SK-N-SH (cell line): ENCODE data around the gene SMYD3. TPM values are rescaled to one million over a fixed set of nuclear protein-coding genes. Genes with fewer than 3 reads are reported as not detected.

Source experiments
- CTCF ChIA-PET: fragments of 300-600, 350-600 bp; formaldehyde crosslinking; extraction: SDS; loops from one replicate; lab custom pipeline; 2021; lab: Yijun Ruan, JAX
- POLR2A ChIA-PET: fragments of 350-600 bp; sonication (Branson Sonifier 250); formaldehyde crosslinking; extraction: SDS; loops from one replicate; lab custom pipeline; 2020; ENCODE audit warnings: antibody characterized with exemption, inconsistent platforms; lab: Yijun Ruan, JAX
- DNase-seq: peaks from one replicate; pipeline ENCODE4 v3.0.0; 2012
- H2AFZ ChIP-seq: fragments of 200-600 bp; sonication (generic); 2 replicates; pipeline ENCODE4 v1.8.1; 2016; ENCODE audit warnings: antibody characterized with exemption, mild to moderate bottlenecking, low read depth
- H3F3A ChIP-seq: fragments of 200-600 bp; sonication (generic); replicated peaks from 2 replicates; pipeline ENCODE3; 2016; ENCODE audit warnings: antibody characterized with exemption, mild to moderate bottlenecking; ENCODE audit not compliant: insufficient read depth
- H3K27ac ChIP-seq, 2 experiments: fragments of 200-500 bp in 1 of 2; fragments of 200-600 bp in 1 of 2; sonication (Bioruptor generic) in 1 of 2; sonication (generic), shearing (Covaris generic) in 1 of 2; 2 replicates each; pipeline versions ENCODE4 v1.5.1 to v1.6.1; 2014 to 2016; ENCODE audit warnings: low read depth in 2 of 2, inconsistent platforms in 1 of 2, low read length in 1 of 2, mild to moderate bottlenecking in 1 of 2, mixed read lengths in 1 of 2
- H3K27me3 ChIP-seq: fragments of 200-600 bp; sonication (generic), shearing (Covaris generic); 2 replicates; pipeline ENCODE4 v1.6.1; 2016; ENCODE audit warnings: mixed run types; ENCODE audit not compliant: insufficient read depth
- H3K36me3 ChIP-seq, 2 experiments: fragments of 200-500 bp in 1 of 2; fragments of 200-600 bp in 1 of 2; sonication (Bioruptor generic) in 1 of 2; sonication (generic) in 1 of 2; replicated peaks in 1 of 2; 2 replicates each; pipeline versions ENCODE3 to v1.5.1; 2014 to 2016; ENCODE audit warnings: low read length in 1 of 2, mild to moderate bottlenecking in 1 of 2; ENCODE audit not compliant: insufficient read depth in 2 of 2, control insufficient read depth in 1 of 2
- H3K4me1 ChIP-seq, 2 experiments: fragments of 200-500 bp in 1 of 2; fragments of 200-600 bp in 1 of 2; sonication (Bioruptor generic) in 1 of 2; sonication (generic), shearing (Covaris generic) in 1 of 2; 2 replicates each; pipeline versions ENCODE4 v1.5.1 to v1.6.1; 2014 to 2016; ENCODE audit warnings: low read depth in 1 of 2, low read length in 1 of 2, mixed run types in 1 of 2; ENCODE audit not compliant: insufficient read depth in 2 of 2, control insufficient read depth in 1 of 2
- H3K4me2 ChIP-seq: fragments of 200-600 bp; sonication (generic), shearing (Covaris generic); 2 replicates; pipeline ENCODE4 v1.6.1; 2017; ENCODE audit warnings: mixed run types
- H3K4me3 ChIP-seq, 2 experiments: fragments of 200-500 bp in 1 of 2; fragments of 200-600 bp in 1 of 2; sonication (Bioruptor generic) in 1 of 2; sonication (generic), shearing (Covaris generic) in 1 of 2; 2 replicates each; pipeline versions ENCODE4 v1.5.1 to v1.8.1; 2014 to 2016; ENCODE audit warnings: low read depth in 2 of 2, inconsistent platforms in 1 of 2, low read length in 1 of 2, mild to moderate bottlenecking in 1 of 2, mixed read lengths in 1 of 2, moderate library complexity in 1 of 2
- H3K79me2 ChIP-seq: fragments of 200-600 bp; sonication (generic); 2 replicates; pipeline ENCODE4 v1.8.1; 2017; ENCODE audit warnings: mild to moderate bottlenecking; ENCODE audit not compliant: insufficient read depth
- H3K9ac ChIP-seq: fragments of 200-600 bp; sonication (generic); 2 replicates; pipeline ENCODE4 v1.6.1; 2017; ENCODE audit warnings: mixed run types
- H3K9me2 ChIP-seq: fragments of 200-600 bp; sonication (generic); 2 replicates; pipeline ENCODE4 v1.6.1; 2017; ENCODE audit warnings: mixed run types
- H3K9me3 ChIP-seq: fragments of 200-600 bp; sonication (generic); 2 replicates; pipeline ENCODE4 v1.6.1; 2017; ENCODE audit warnings: mixed run types, mild to moderate bottlenecking, moderate library complexity
- H4K20me1 ChIP-seq: fragments of 200-600 bp; sonication (generic); 2 replicates; pipeline ENCODE4 v1.6.1; 2017; ENCODE audit warnings: mild to moderate bottlenecking, mixed run types; ENCODE audit not compliant: insufficient read depth
- CTCF ChIP-seq: fragments of 200-600 bp; sonication (generic); IDR thresholded peaks from 2 replicates; pipeline ENCODE4 v1.6.1; 2017; ENCODE audit warnings: antibody characterized with exemption, mild to moderate bottlenecking, moderate library complexity
- EP300 ChIP-seq, 2 experiments: IDR thresholded peaks; 2 replicates each; pipeline versions ENCODE4 v1.4.0 to v1.6.1; 2012; ENCODE audit warnings: borderline replicate concordance in 1 of 2, low read depth in 1 of 2, low read length in 1 of 2
- EZH2phosphoT487 ChIP-seq: fragments of 200-600 bp; sonication (generic); IDR thresholded peaks from 2 replicates; pipeline ENCODE4 v1.6.1; 2017; ENCODE audit warnings: low read depth, mixed run types, mild to moderate bottlenecking, antibody characterized with exemption, moderate library complexity, borderline replicate concordance
- FOSL2 ChIP-seq: IDR thresholded peaks from 2 replicates; pipeline ENCODE4 v1.4.0; 2012; ENCODE audit warnings: low read depth, mild to moderate bottlenecking, moderate library complexity, borderline replicate concordance
- FOXM1 ChIP-seq: IDR thresholded peaks from 2 replicates; pipeline ENCODE4 v1.4.0; 2012; ENCODE audit warnings: low read depth, mild to moderate bottlenecking
- JUND ChIP-seq: IDR thresholded peaks from 2 replicates; pipeline ENCODE4 v1.4.0; 2012
- NFIC ChIP-seq: IDR thresholded peaks from 2 replicates; pipeline ENCODE4 v1.4.0; 2012; ENCODE audit warnings: borderline replicate concordance
- NRF1 ChIP-seq: IDR thresholded peaks from 2 replicates; pipeline ENCODE4 v1.6.1; 2012; ENCODE audit warnings: low read depth, mild to moderate bottlenecking, low read length
- PBX3 ChIP-seq: IDR thresholded peaks from 2 replicates; pipeline ENCODE4; 2012
- POLR2AphosphoS5 ChIP-seq: IDR thresholded peaks from 2 replicates; pipeline ENCODE4 v1.6.1; 2012; ENCODE audit warnings: low read depth, low read length
- RAD21 ChIP-seq: IDR thresholded peaks from 2 replicates; pipeline ENCODE4 v1.6.1; 2012; ENCODE audit warnings: mild to moderate bottlenecking, low read length
- REST ChIP-seq: IDR thresholded peaks from 2 replicates; pipeline ENCODE4 v1.6.1; 2012; ENCODE audit warnings: mild to moderate bottlenecking, low read depth, low read length, moderate library complexity
- RXRA ChIP-seq: IDR thresholded peaks from 2 replicates; pipeline ENCODE4 v1.4.0; 2012; ENCODE audit warnings: low read depth, mild to moderate bottlenecking, borderline replicate concordance
- SMC3 ChIP-seq: IDR thresholded peaks from 2 replicates; pipeline ENCODE4 v1.6.1; 2012; ENCODE audit warnings: low read depth, low read length, improper control_type of control experiment
- YY1 ChIP-seq: IDR thresholded peaks from 2 replicates; pipeline ENCODE4 v1.4.0; 2012; ENCODE audit warnings: low read depth, mild to moderate bottlenecking
- ZBTB33 ChIP-seq: IDR thresholded peaks from 2 replicates; pipeline ENCODE4 v1.4.0; 2012; ENCODE audit warnings: low read depth, borderline replicate concordance
- WGBS: methylation state at CpG from one replicate; pipeline ENCODE4 v1.1.6; 2017; ENCODE audit warnings: low lambda C conversion rate; 5-methylcytosine and 5-hydroxymethylcytosine counted together
- polyA plus RNA-seq, 3 experiments: library from polyadenylated mRNA; depleted of rRNA; stranded (reverse); fragments of >200 nt; gene quantifications; 2 replicates each; pipeline ENCODE4 v1.2.3, GENCODE V29; 2012
- TF ChIP-seq, protein P1 (sequence below): IDR thresholded peaks from 2 replicates; pipeline ENCODE4 v1.4.0; 2012; ENCODE audit warnings: low read depth, borderline replicate concordance
- TF ChIP-seq, protein P2 (sequence below): fragments of 150-350 bp; IDR thresholded peaks from 2 replicates; pipeline ENCODE4 v1.6.1; 2016; ENCODE audit warnings: mild to moderate bottlenecking, low read depth, low read length
- TF ChIP-seq, protein P3 (sequence below): IDR thresholded peaks from 2 replicates; pipeline ENCODE4 v1.4.0; 2012; ENCODE audit warnings: low read depth

The SMYD3 gene
- polyA plus RNA-seq, 1 of the 3 experiments (the other 2 are of a cell fraction), result 31.4 TPM

DNA sequence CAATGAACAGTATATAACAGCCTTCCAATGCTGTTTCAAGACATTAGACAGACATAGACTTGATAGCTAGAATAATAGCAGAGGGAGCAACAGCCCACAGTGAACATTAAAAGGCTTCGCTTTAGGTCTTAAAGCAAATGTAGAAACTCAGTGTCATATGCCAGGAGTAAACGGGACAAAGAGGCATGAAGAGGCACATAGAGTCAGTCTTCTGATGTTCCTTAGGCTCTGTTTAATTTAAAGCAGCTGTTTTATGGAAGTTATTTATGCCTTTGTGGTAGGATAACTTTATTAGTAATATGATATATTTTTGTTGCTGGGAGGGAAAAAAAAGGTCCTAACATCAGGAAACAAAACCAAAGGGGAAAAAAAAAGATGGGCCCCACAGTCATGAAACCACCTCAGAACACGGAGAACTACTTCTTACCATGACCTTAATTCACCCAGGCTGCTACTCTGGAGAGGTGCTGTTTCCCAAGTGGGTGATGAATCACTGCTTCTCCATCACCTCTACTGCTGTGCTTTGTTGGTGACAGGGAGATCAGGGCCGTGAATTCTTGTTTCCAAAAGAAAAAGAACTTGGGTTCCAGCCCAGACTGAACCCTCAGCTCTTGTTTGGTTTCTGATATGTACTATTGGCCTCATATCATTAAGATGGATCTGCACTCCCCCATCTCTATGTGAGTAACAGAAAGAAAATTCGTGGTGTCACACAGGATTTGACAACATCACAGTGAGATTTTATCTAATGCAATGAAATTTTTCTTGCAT is 735.4 kb downstream of the SMYD3 start:
- CTCF ChIA-PET, result interaction anchor here (1.1 kb wide), 1 partner anchor 619 kb away, joined by 3 read pairs; no protein-coding TSS in a partner anchor
- H3K27me3 ChIP-seq, result no peaks in the 10 kb centered on the region
- H3K9me2 ChIP-seq, result no peaks in the 10 kb centered on the region
- H3F3A ChIP-seq, result peaks cover 35% of the 10 kb centered on the region
- no peak overlapping the region; a peak in 1 of 4 replicates for H3K4me3 ChIP-seq
- H3K4me1 ChIP-seq, result peaks cover 18 to 26% of the 10 kb centered on the region in 2 experiments; a peak in 3 of 4 replicates
- H3K9ac ChIP-seq, result peak overlapping the region; percentile 63
- H3K79me2 ChIP-seq, result no peaks in the 10 kb centered on the region
- POLR2A ChIA-PET, result no interaction called here
- H3K27ac ChIP-seq, result peak overlapping the region; percentile 97
- WGBS, result 14% methylated on average over 5 of the region's 5 CpGs
- H2AFZ ChIP-seq, result no peak overlapping the region
- H3K9me3 ChIP-seq, result no peaks in the 10 kb centered on the region
- peaks cover 0 to 2% of the 10 kb centered on the region in 2 experiments for H3K36me3 ChIP-seq
- peak; percentile 31 for DNase-seq
- H3K4me2 ChIP-seq, result peak overlapping the region; percentile 56
- no peaks in the 10 kb centered on the region for H4K20me1 ChIP-seq
- TF ChIP-seq REST (0 out of 2 replicates have a peak, but pooled peaks have one; percentile 31), RAD21 (no peak), NRF1 (no peak), PBX3 (peak; percentile 85; the same call in 1 of the 2 replicates), JUND (peak; percentile 92), NFIC (peak; percentile 87), CTCF (no peak), ZBTB33 (0 out of 2 replicates have a peak, but pooled peaks have one; percentile 64), YY1 (no peak), FOSL2 (peak; percentile 83), RXRA (peak; percentile 86), SMC3 (peak; percentile 3; the same call in 1 of the 2 replicates), EP300 (IDR thresholded peaks at IDR 0.05; ENCODE audit: borderline replicate concordance in 1 of 2, low read depth in 1 of 2, low read length in 1 of 2) (peak; percentile 55 to 94), FOXM1 (peak; percentile 72; the same call in 1 of the 2 replicates), POLR2AphosphoS5 (peak; percentile 70; the same call in 1 of the 2 replicates), EZH2phosphoT487 (no peak)
- TF ChIP-seq, protein P1, sequence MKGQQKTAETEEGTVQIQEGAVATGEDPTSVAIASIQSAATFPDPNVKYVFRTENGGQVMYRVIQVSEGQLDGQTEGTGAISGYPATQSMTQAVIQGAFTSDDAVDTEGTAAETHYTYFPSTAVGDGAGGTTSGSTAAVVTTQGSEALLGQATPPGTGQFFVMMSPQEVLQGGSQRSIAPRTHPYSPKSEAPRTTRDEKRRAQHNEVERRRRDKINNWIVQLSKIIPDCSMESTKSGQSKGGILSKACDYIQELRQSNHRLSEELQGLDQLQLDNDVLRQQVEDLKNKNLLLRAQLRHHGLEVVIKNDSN, result no peak
- TF ChIP-seq, protein P2, sequence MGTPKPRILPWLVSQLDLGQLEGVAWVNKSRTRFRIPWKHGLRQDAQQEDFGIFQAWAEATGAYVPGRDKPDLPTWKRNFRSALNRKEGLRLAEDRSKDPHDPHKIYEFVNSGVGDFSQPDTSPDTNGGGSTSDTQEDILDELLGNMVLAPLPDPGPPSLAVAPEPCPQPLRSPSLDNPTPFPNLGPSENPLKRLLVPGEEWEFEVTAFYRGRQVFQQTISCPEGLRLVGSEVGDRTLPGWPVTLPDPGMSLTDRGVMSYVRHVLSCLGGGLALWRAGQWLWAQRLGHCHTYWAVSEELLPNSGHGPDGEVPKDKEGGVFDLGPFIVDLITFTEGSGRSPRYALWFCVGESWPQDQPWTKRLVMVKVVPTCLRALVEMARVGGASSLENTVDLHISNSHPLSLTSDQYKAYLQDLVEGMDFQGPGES, result no peak
- TF ChIP-seq, protein P3, sequence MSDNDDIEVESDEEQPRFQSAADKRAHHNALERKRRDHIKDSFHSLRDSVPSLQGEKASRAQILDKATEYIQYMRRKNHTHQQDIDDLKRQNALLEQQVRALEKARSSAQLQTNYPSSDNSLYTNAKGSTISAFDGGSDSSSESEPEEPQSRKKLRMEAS, result peak; percentile 28; the same call in 1 of the 2 replicates
